GM18873 (cell line): ENCODE measurements around the gene GPR152.

Experiments
- ATAC-seq: cut with Tn5 transposase; IDR thresholded peaks from one replicate; pipeline ENCODE4 v1.9.1; 2021; ENCODE audit warnings: mild to moderate bottlenecking, moderate library complexity, moderate number of reproducible peaks; ENCODE audit not compliant: unreplicated experiment, low FRiP score

GPR152 gene

GRCh38 chr11:67401495-67402191 lies 50.9 kb downstream of the GPR152 start, which contains the start of gene PPP1CA:
TSS of gene PPP1CA (minus strand) at chr11:67401858. CDS start at chr11:67401782, 76 bp downstream.
- ATAC-seq: peak; percentile 43
